ENCODE results near the gene WDR88. TPM values are rescaled to one million over a fixed set of nuclear protein-coding genes. Genes with fewer than 3 reads are reported as not detected.

The WDR88 gene
- polyA plus RNA-seq, 3 donors, result not detected

DNA sequence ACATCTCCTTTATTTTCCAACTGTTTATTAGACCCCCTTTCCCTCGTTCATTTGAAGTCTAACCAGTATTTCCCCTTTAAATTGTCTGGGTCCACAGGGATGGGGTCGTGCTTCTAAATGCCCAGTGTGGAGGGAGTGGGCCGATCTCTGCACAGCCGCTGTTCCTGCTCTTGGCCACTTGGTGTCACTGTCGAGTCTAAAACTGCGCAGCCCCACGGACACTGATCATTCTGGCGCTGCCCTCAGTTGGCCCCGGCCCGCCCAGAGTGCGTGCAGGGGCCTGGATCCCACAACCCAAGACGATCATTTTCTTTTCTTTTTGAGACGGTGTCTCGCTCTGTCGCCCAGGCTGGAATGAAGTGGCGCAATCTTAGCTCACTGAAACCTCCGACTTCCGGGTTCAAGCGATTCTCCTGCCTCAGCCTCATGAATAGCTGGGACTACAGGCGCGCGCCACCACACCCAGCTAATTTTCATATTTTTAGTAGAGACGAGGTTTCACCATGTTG, 12.0 kb downstream of the WDR88 start:
- Mint-ChIP-seq H3K4me1 (peaks cover 7% of the 10 kb centered on the region), H3K27ac (peak overlapping the region in 4 of 7 donors; percentile 52 to 65 (median 56)), H3K4me3 (peak overlapping the region; percentile 72 to 84), H3K27me3 (ENCODE audit: low read depth in 3 of 3) (peaks cover 2 to 6% (median 6%) of the 10 kb centered on the region in 3 donors), H3K36me3 (no peaks in the 10 kb centered on the region), H3K9me3 (peaks cover 0 to 10% (median 6%) of the 10 kb centered on the region in 7 donors)
- Histone ChIP-seq H3K9ac (ENCODE audit: insufficient read depth, low read length, poor library complexity, severe bottlenecking) (no peak overlapping the region), H3K79me2 (ENCODE audit: insufficient read depth, low read length) (no peaks in the 10 kb centered on the region), H3K4me2 (replicated peaks; ENCODE audit: extremely low read depth, low read length, poor library complexity, severe bottlenecking) (peak overlapping the region; percentile 45), H3K27me3 (ENCODE audit: control insufficient read depth in 2 of 2, insufficient read depth in 2 of 2, low read length in 2 of 2) (peaks cover 0 to 4% of the 10 kb centered on the region in 2 donors), H3K27ac (ENCODE audit: low read depth in 1 of 2, low read length in 2 of 2) (no peak overlapping the region), H3K9me3 (replicated peaks in 1 of 2; ENCODE audit: control insufficient read depth in 1 of 2, insufficient read depth in 1 of 2, low read length in 2 of 2) (no peaks in the 10 kb centered on the region), H4K20me1 (ENCODE audit: insufficient read depth, low read length) (no peaks in the 10 kb centered on the region), H2AFZ (ENCODE audit: insufficient read depth, low read depth, low read length, poor library complexity, severe bottlenecking) (peak overlapping the region; percentile 69), H3K36me3 (replicated peaks in 1 of 2; ENCODE audit: control insufficient read depth in 1 of 2, insufficient read depth in 2 of 2, low read length in 2 of 2) (no peaks in the 10 kb centered on the region), H3K4me1 (ENCODE audit: control insufficient read depth in 1 of 2, insufficient read depth in 2 of 2, low read length in 2 of 2) (peaks cover 0 to 8% of the 10 kb centered on the region in 2 donors), H3K4me3 (replicated peaks in 1 of 3; ENCODE audit: low read depth in 2 of 3, low read length in 3 of 3) (peak overlapping the region; percentile 14 to 51 (median 17))
- intact Hi-C loops (cut with micrococcal nuclease), result loop anchor here (2.0 to 10.0 kb wide), 2 partner anchors 41 to 261 kb away; no protein-coding TSS in a partner anchor
- TF ChIP-seq, protein P1, sequence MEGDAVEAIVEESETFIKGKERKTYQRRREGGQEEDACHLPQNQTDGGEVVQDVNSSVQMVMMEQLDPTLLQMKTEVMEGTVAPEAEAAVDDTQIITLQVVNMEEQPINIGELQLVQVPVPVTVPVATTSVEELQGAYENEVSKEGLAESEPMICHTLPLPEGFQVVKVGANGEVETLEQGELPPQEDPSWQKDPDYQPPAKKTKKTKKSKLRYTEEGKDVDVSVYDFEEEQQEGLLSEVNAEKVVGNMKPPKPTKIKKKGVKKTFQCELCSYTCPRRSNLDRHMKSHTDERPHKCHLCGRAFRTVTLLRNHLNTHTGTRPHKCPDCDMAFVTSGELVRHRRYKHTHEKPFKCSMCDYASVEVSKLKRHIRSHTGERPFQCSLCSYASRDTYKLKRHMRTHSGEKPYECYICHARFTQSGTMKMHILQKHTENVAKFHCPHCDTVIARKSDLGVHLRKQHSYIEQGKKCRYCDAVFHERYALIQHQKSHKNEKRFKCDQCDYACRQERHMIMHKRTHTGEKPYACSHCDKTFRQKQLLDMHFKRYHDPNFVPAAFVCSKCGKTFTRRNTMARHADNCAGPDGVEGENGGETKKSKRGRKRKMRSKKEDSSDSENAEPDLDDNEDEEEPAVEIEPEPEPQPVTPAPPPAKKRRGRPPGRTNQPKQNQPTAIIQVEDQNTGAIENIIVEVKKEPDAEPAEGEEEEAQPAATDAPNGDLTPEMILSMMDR (IDR thresholded peaks at IDR 0.05), result peak; percentile 89
- DNase-seq, result peak; percentile 69 to 74 (median 70)
- 12% methylated on average over 16 of the region's 23 CpGs for WGBS (ENCODE audit: insufficient coverage)

DNA sequence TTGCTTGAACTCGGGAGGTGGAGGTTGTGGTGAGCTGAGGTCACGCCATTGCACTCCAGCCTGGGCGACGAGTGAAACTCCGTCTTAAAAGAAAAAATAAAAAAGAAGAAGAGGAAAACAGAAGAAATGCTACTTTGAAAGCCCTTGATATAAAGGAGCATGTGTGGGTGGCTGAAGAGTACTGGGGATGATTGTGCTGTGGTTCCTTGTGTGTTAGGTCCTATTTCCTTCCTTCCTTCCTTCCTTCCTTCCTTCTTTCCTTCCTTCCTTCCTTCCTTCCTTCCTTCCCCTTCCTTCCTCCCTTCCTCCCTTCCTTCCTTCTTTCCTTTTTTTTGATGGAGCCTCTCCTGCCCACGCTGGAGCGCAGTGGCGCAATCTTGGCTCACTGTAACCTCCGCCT, 14.3 kb downstream of the WDR88 start:
- Histone ChIP-seq H3K9me3 (replicated peaks in 1 of 2; ENCODE audit: control insufficient read depth in 1 of 2, insufficient read depth in 1 of 2, low read length in 2 of 2) (no peaks in the 10 kb centered on the region), H4K20me1 (ENCODE audit: insufficient read depth, low read length) (no peaks in the 10 kb centered on the region), H3K4me2 (replicated peaks; ENCODE audit: extremely low read depth, low read length, poor library complexity, severe bottlenecking) (no peak overlapping the region), H3K4me1 (ENCODE audit: control insufficient read depth in 1 of 2, insufficient read depth in 2 of 2, low read length in 2 of 2) (peaks cover 0 to 16% of the 10 kb centered on the region in 2 donors), H3K36me3 (replicated peaks in 1 of 2; ENCODE audit: control insufficient read depth in 1 of 2, insufficient read depth in 2 of 2, low read length in 2 of 2) (no peaks in the 10 kb centered on the region), H3K4me3 (replicated peaks in 1 of 3; ENCODE audit: low read depth in 2 of 3, low read length in 3 of 3) (no peak overlapping the region), H2AFZ (ENCODE audit: insufficient read depth, low read depth, low read length, poor library complexity, severe bottlenecking) (no peak overlapping the region), H3K79me2 (ENCODE audit: insufficient read depth, low read length) (no peaks in the 10 kb centered on the region), H3K27ac (ENCODE audit: low read depth in 1 of 2, low read length in 2 of 2) (no peak overlapping the region), H3K27me3 (ENCODE audit: control insufficient read depth in 2 of 2, insufficient read depth in 2 of 2, low read length in 2 of 2) (peaks cover 0 to 4% of the 10 kb centered on the region in 2 donors), H3K9ac (ENCODE audit: insufficient read depth, low read length, poor library complexity, severe bottlenecking) (no peak overlapping the region)
- no peak overlapping the region for H3K27ac Mint-ChIP-seq
- TF ChIP-seq, protein P1 (IDR thresholded peaks at IDR 0.05), result no peak
- H3K27me3 Mint-ChIP-seq (ENCODE audit: low read depth in 3 of 3), result peaks cover 2 to 6% (median 4%) of the 10 kb centered on the region in 3 donors
- H3K4me1 Mint-ChIP-seq, result peaks cover 7% of the 10 kb centered on the region
- 86% methylated on average over 9 of the region's 9 CpGs for WGBS (ENCODE audit: insufficient coverage)
- H3K36me3 Mint-ChIP-seq, result no peaks in the 10 kb centered on the region
- no peak overlapping the region for H3K4me3 Mint-ChIP-seq
- H3K9me3 Mint-ChIP-seq, result peaks cover 0 to 10% (median 6%) of the 10 kb centered on the region in 7 donors
- DNase-seq, result no peak
- intact Hi-C loops (cut with micrococcal nuclease), result loop anchor here (5.0 to 10.0 kb wide), 2 partner anchors 36 to 259 kb away; no protein-coding TSS in a partner anchor
